Glomerular endothelial cell (primary cell): ENCODE measurements around the gene GMCL1. TPM values are rescaled to one million over a fixed set of nuclear protein-coding genes. Genes with fewer than 3 reads are reported as not detected.
"Not testable (repeated sequence)": the region's sequence is repeated elsewhere in the genome, so short reads cannot be mapped to it uniquely, and the experiment has no call there.

Experiments
- DNase-seq: peaks from one replicate; pipeline ENCODE4 v3.0.0-alpha.2; 2011; ENCODE audit warnings: low read depth, low spot score; ENCODE audit errors: extremely low read depth
- total RNA-seq: library from RNA; depleted of rRNA; stranded (reverse); fragments of >200 nt; gene quantifications from 2 replicates; pipeline ENCODE4 v1.2.3, GENCODE V29; 2015

GMCL1 gene
- total RNA-seq, 1 donor from 2014 or later = 9.4 TPM

DNA sequence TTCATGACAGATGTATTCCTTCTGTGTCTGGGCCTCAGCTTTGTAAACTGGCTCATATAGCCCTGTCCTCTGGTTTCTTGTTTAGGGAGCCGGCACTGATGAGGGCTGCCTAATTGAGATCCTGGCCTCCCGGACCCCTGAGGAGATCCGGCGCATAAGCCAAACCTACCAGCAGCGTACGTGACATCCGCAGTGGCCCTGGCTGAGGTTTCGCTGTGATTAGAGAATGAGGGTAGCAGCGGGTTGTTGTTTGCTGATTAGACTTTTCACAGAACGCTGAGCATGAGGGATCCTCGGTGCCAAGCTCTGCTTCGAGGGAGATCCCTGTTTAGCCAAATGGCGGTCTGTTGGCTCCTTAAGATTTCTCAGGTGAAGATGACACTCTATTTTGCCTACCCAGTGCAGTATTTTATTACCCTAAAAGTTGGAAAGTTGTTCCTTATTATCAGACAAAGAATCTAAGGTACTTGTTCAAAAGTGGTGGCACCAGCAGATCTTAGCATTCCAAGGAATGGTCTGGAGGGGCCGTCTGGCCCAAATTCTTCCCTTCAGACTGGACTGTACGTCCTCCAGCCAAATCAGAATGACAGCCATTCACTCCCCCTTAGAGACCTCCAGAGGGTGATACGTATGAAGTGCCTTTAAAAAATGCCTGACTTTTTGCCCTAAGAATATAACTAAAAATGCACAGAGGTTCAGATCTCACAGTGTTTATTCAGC is 21.5 kb upstream of the GMCL1 start:
- DNase-seq = no peak

DNA sequence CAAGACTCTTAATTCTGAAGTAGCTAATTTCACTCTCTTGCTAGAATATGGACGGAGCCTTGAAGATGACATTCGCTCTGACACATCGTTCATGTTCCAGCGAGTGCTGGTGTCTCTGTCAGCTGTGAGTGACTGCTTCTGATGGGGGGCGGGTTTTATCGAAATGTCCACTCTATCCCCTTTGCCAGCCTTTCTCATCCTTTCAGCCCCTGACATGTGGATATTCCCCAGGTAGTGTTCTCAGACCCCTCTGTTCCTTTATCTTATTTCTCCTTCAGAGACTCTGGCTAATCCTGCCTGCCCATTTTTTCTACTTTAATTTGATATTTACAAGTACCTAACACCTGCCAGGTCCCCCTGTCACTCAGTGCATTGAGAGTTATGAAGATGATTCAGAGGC is 18.9 kb upstream of the GMCL1 start:
- no peak for DNase-seq

DNA sequence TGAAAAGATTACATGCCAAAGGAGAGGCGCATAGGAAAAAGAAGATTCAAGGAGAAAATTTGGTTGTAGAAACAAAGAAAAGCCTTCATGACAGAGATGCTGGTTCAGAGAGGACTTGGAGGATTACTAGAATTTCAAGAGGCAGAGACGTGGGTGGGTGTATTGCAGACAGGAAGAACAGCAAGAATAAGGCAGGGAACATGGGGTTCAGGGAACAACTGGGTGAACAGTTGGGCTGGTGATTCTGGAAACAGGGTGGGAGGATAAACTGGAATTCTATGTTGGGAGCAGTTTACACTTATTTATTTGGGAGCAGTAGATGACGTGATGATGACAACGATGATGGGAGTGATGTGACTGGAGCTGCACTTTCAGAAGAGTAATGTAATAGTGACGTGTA is 18.4 kb upstream of the GMCL1 start:
- DNase-seq = no peak

DNA sequence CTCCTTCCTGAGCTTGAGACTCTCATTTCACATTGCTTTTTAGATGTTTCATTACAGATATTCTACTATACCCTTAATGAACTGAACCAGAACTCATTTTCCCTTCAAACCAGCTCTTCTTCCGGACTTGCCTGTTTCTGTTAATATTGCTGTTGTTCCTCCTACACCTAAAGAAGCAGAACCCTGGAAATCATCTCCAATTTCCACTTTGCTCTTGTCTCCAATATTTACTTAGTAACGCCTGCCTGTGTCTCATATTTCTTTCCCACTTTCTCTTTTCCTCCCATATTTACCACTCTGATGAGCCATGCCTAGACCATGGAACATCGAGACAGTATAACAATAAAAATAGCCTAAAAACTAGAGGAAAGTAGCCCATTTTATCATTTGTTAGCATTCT is 17.9 kb upstream of the GMCL1 start:
- DNase-seq = no peak

DNA sequence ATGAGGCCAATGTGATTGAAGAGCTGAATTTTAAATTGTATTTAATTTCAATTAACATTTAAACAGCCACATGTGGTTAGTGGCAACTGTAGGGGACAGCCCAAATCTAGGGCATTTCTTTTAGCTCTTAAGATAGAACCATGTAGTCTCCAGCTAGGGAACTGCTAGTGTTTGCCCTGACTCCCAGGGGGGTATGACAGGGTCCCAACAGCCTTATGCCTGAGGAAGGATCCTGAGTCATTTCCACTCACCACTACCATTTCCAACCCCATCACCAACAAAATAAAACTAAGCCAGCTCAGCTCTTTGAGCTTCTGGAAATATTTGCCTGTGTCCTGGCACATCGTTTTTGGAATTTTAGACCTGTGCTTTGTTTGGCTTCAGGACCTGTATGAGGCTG is 13.7 kb upstream of the GMCL1 start:
- no peak for DNase-seq

DNA sequence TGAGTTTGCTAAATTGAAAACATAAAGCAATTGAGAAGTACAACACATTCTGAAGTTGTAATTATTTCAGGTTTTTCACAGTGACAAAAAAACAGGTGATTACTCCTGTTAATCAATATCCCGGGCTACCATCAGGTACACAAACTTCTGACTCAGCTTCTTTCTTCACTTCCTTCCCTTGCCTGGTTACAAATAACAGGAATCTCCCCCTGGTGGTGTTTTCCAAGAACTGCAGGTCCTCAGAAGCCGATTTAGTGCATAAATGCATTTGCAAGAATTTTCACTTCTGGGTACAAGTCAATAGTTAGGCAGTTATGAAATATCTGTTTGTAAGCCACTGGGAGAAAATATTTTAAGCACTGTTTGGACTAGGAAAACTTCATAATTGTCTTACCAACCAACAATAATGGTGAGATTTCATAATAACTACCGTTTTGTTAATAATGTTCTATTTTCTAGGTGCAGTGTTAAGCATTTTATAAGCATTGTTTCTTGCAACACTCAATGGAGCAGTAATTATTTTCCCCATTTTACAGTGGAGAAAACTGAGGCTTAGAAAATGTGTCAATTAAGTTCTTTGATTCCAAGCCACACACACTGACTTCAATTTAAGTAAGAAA is 12.4 kb upstream of the GMCL1 start:
- peak; percentile 81 for DNase-seq

DNA sequence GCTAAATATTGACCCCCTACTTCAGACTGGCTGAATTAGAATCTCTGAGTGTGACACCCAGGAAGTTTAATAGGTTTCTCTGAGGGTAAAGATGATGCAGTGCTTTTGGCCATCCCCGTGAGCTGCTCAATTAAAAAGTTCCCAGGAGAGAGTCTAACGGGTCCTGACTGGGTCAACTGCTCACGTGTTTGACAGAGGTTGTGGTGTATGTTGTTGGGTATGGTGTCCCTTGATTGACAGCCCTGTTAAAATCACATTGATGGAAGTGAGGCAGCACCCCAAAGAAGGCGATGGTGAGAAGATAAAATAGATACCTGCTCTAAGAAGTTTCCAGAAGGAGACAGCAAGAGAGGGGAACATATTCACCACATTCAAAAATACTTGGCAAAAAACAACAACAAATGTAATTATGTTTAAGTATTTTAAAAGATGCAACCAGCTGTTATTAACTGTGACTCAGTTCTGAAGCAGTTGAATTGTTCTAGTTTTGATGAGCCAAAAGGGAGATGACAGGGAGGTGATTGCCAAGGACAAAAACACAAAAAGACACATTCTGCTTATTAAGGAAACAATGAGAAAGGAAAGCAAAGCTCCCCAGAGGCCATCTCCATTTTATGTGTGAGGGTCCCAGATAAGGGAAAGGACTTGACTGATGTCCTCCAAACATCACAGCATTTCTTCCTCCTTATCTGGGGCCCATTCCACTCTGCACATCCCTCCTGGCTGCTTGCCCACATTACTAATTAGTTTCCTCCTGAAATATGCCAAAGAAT is 11.5 kb upstream of the GMCL1 start:
- DNase-seq = no peak

DNA sequence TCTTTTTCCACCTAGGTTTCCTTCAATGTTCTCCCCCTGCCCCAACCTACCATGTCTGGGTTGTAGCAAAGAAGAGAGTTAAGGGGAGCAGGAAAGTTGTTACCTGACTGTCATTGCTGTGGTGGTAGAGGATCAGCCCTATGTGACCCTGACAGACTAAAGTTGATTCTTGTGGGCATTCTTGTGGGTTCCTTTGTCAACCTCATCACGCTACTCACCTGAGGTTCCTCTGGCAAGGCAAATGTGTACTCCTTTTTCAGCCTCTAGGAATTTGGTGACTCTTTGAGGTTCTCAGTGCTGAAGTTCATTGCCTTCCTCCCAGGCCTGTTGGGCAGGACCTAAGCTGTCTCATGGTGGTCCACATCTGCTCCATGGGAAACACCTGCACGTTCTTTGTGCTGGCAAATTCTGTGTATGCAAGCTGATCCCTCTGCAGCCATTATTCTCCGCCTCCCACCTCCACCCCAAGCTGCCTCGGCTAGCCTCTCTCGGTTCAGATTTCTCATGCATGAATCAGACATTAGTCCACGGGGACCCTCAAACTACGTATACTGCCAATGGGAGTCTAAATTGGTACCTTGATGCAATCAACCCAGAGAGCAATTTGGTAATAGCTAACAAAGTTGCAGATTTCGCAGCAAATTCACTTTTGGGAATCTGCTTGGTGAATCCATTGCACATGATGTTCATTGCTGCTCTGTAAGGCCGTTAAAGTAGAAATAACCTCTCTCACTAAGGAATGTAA is 1.5 kb upstream of the GMCL1 start:
- DNase-seq = no peak

DNA sequence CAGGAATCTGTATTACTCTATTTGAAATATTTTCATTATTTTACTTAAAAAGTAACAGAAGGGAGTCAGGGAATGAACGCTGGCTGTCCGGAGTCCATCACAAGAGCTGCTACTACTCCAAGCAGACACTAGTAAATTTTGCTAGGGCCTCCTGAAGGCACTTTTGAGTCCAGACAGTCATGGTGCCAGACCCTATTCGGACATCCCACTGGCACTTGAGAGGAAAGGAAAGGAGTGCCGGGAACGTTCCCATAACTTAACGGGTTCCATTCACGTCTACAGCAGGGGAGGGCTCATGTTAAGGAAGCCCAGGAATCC is 563 bp upstream of the GMCL1 start:
- no peak for DNase-seq

DNA sequence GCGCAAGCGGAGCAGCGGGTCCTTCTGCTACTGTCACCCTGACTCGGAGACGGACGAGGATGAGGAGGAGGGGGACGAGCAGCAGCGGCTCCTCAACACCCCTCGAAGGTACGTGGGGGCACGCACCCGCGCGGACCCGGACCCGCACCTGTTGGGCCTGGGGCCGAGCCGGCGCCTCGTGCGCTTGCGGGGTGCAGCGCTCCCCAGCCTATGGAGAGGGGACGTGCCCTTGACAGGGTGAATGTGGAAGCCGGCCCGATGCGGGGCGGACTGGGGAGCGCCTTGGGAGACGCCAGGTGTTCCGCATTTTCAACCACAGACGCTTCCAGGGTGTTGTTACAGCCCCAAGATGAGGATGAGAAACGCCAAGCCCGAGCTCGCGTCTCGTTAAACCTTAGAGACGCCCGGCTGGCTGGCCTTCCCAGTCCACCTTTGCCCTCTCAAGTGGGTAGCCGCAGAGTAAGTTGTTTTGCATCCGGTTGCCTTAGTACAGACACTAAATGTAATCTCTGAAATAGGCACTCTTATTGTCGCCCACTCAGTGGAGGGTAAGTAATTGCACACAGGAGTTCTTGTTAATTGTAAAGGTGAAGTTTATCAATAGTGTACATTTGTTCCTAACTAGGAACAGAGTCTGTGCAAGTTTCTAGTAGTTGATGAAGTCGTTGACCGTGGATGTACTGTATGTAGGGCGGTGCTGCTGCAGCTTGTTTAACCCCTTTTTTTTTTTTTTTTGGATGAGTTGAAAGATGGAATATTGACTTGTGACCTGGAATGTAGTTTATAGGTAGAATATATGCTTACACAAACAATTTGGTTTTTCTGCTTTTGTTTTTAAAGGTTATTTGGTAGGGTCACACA is 815 bp downstream of the GMCL1 start:
- no peak for DNase-seq

DNA sequence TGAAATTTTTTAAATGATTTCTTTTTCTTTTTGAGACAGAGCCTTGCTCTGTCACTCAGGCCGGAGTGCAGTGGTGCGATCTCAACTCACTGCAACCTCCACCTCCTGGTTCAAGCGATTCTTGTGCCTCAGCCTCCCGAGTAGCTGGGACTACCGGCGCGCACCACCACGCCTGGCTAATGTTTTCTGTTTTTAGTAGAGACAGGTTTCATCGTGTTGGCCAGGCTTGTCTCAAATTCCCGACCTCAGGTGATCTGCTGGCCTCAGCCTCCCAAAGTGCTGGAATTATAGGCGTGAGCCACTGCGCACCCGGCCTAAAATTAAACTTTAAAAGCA is 1.4 kb downstream of the GMCL1 start:
- DNase-seq = not testable (repeated sequence)

DNA sequence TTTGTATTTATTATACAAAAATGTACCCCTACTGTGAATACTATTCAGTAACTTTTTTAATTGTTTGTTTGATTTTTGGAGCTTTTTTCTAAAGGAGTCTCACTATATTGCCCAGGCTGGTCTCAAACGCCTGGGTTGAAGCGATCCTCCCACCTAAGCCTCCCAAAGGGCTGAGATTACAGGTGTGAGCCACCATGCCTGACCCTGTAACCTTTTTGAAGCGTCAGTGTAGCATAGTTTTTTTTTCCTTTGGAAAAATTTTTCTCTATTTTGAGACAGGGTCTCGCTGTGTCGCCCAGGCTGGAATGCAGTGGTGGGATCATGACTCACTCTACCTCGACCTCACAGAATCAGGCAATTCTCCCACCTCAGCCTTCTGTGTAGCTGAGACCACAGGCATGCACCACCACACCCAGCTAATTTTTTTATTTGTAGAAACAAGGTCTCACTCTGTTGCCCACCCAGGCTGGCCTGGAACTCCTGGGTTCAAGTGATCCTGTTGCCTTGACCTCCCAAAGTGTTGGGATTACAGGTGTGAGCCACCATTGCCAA is 2.0 kb downstream of the GMCL1 start:
- no peak for DNase-seq

DNA sequence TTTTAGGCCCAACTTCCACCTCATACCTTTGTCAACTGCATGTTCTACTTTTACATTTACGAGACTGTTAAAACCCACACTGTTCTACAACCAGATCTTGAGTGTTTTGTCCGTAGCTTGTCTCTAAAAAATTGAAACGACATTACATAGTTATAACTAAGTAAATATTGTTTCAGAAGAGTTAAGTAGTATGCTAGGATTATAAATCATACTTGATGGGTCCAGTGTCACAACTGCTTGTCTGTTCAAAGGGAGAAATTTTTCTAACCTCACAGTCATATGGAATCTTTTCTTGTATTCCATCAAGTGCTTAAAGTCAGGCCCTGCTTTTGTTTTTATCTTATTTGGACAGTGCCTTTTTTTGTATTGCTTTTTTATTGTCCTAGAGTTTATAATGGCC is 4.3 kb downstream of the GMCL1 start:
- DNase-seq = no peak

DNA sequence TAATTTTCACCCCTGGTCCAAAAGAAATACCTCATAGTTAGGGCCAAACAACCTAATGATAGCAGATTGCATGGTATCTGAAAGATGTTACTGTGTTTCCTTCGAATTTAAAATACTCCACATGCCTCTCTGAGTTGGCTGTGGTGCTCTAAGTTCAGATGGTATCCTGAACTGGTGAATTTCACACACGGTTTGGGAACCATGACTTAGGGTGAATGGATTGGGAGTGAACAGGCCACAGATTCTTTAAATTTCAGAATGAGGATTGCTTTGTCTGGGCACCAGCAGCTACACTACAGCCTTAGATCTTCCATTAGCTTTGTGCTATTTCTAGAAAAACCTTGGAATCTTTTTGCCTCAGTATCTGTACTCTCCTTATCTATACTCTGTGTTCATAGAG is 6.2 kb downstream of the GMCL1 start:
- DNase-seq = no peak

DNA sequence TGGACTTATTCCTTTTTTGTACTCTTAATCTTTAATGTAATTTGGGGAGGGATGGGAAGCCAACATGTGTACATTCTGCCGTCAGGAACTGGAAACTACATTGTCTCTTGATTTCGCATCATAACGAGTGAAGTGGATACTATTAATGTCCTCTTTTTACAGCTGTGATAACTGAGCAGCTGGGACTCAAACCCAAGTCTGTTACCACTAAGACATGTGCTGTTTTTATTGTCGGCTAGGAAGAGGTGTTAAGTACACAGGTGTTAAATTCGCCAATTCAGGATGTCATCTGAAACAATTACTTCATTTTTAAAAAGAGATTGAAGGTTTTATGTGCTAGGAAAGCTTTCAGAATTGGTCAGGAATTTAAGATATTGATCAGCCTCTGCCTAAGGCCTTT is 6.9 kb downstream of the GMCL1 start:
- no peak for DNase-seq

DNA sequence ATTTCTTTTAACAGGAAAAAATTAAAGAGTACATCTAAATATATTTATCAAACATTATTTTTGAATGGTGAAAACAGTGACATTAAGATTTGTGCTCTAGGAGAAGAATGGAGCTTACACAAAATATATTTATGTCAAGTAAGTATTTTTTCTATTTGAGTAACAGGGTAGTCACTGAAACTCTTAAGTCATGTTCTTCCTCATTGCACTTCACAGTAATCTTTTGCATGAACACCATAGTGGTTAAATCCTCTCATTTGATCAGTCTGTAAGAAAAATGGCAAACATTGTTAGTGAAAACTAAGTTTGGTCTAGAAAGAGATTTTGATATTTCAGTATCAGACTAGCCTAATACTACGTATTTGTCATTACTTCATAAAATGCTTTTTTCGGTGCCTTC is 8.1 kb downstream of the GMCL1 start:
- no peak for DNase-seq

DNA sequence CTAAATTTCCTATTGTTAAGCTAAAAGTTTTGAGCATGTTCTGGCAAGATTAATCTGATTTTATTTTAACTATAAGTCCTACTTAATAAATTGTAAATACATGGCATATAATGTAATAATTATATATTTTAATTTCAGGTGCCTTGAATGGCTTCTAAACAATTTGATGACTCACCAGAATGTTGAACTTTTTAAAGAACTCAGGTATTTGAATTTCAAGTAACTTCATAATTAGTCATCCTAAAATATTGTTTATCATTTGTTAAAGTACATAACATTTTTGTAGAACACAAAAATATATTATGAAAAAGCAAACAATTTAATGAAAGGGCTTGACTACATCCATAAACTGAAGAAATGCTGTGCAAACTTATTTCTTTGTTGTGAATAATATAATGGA is 14.5 kb downstream of the GMCL1 start:
- no peak for DNase-seq

DNA sequence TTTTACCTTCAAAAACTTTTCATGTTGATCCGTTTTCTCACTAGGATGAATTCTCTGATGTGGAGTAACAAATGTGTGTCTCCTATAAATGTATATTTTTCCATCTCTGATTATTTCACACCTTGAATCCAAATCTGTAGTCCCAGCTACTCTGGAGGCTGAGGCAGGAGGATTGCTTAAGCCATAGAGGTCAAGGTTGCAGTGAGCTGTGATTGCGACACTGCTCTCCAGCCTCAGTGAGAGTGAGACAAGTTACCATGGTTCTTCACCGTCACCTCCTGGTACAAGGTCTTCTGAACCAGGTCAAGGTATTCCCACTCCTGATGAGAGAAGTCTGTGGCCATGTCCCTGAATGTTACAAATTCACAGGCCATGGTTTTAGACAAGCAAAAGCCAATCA is 15.1 kb downstream of the GMCL1 start:
- DNase-seq = no peak

DNA sequence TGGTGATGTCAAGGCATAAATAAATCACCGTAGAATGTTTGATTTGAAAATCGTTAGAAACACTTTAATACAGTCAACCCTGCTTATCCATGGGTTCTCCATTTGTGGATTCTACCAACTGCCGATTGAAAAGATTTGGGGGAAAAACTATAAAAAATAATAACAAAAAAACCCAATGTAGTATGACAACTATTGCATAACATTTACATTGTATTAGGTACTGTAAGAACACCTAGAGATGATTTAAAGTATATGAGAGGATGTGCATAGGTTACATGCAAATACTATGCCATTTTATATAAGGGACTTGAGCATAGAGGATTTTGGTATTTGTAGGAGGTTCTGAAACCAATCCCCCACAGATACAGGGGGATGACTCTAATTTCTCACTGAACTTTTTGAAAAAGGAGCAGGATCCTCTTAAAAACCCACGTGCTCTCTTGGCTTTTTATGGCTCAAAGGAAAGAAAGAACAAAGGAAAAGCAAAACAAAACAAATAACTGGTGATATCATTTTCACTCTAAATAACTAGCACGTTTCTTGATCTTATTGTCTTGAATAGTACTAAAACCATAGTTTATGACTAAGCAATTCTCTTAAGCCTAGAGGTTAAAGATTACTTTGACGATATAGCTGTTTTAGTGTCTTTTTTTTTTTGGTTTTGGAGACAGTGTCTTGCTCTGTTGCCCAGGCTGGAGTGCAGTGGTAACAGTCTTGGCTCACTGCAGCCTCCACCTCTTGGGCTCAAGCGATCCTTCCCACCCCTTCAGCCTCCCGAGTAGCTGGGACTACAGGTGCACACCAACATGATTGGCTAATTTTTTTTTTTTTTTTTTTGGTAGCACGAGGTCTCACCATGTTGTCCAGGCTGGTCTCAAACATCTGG is 17.0 kb downstream of the GMCL1 start:
- DNase-seq = no peak
